IMR-90 (cell line): ENCODE data around the gene GGTLC2. TPM values are rescaled to one million over a fixed set of nuclear protein-coding genes. Genes with fewer than 3 reads are reported as not detected.

Source experiments
- ATAC-seq: fragments of 200-7000 bp; cut with Tn5 transposase; 2 replicates; pipeline ENCODE4 v1.9.1; 2020; ENCODE audit warnings: low read depth, mild to moderate bottlenecking, moderate library complexity
- BruUV-seq: library from RNA; stranded (reverse); fragments of 400-500 nt; replicated peaks from 2 replicates; lab custom pipeline; 2021; lab: Mats Ljungman, UMichigan
- CTCF ChIA-PET: fragments of 300-600 bp; formaldehyde crosslinking; extraction: SDS; loops from one replicate; lab custom pipeline; 2021; ENCODE audit warnings: antibody characterized with exemption; lab: Yijun Ruan, JAX
- POLR2A ChIA-PET: fragments of 300-600 bp; sonication (Branson Sonifier 250); formaldehyde crosslinking; loops from one replicate; lab custom pipeline; 2022; ENCODE audit warnings: antibody characterized with exemption; ENCODE audit not compliant: unreplicated experiment; lab: Charles Lee
- DNase-seq: peaks from one replicate; pipeline ENCODE4 v3.0.0; 2013
- H2AFZ ChIP-seq: replicated peaks from 2 replicates; pipeline ENCODE3; 2013; ENCODE audit warnings: low read length, mild to moderate bottlenecking; ENCODE audit not compliant: poor library complexity
- H2AK5ac ChIP-seq: 2 replicates; pipeline ENCODE4 v1.6.1; 2013; ENCODE audit warnings: low read depth, low read length, inconsistent platforms
- H2AK9ac ChIP-seq: replicated peaks from 2 replicates; pipeline ENCODE3; 2013; ENCODE audit warnings: mild to moderate bottlenecking, low read depth, low read length, moderate library complexity; ENCODE audit not compliant: poor library complexity
- H2BK120ac ChIP-seq: 2 replicates; pipeline ENCODE4 v1.6.1; 2013; ENCODE audit warnings: low read depth, low read length, inconsistent platforms
- H2BK15ac ChIP-seq: 3 replicates; pipeline ENCODE4 v1.6.1; 2013; ENCODE audit warnings: low read depth, low read length, inconsistent platforms
- H2BK20ac ChIP-seq: 2 replicates; pipeline ENCODE4 v1.6.1; 2013; ENCODE audit warnings: low read depth, mild to moderate bottlenecking, inconsistent platforms, low read length, moderate library complexity
- H2BK5ac ChIP-seq: 2 replicates; pipeline ENCODE4 v1.6.1; 2013; ENCODE audit warnings: mild to moderate bottlenecking, low read depth, low read length, inconsistent platforms; ENCODE audit not compliant: poor library complexity, severe bottlenecking
- H3K14ac ChIP-seq: replicated peaks from 2 replicates; pipeline ENCODE4 v1.6.1; 2013; ENCODE audit warnings: low read depth, low read length, inconsistent platforms
- H3K18ac ChIP-seq: 2 replicates; pipeline ENCODE4 v1.6.1; 2013; ENCODE audit warnings: low read depth, low read length, control low read depth
- H3K23ac ChIP-seq: 2 replicates; pipeline ENCODE4 v1.6.1; 2013; ENCODE audit warnings: low read depth, low read length, inconsistent platforms
- H3K27ac ChIP-seq: 2 replicates; pipeline ENCODE4 v1.5.1; 2013; ENCODE audit warnings: mild to moderate bottlenecking, control low read depth, low read length; ENCODE audit not compliant: insufficient read depth
- H3K27me3 ChIP-seq: 2 replicates; pipeline ENCODE4 v1.6.1; 2013; ENCODE audit warnings: low read length; ENCODE audit not compliant: control insufficient read depth, insufficient read depth
- H3K36me3 ChIP-seq: 2 replicates; pipeline ENCODE4 v1.6.1; 2013; ENCODE audit warnings: low read length, mixed read lengths; ENCODE audit not compliant: control insufficient read depth, insufficient read depth
- H3K4ac ChIP-seq: 2 replicates; pipeline ENCODE4 v1.6.1; 2013; ENCODE audit warnings: low read depth, low read length, inconsistent platforms
- H3K4me1 ChIP-seq: 2 replicates; pipeline ENCODE4 v1.6.1; 2013; ENCODE audit warnings: low read length, mixed read lengths; ENCODE audit not compliant: control insufficient read depth, insufficient read depth
- H3K4me2 ChIP-seq: 2 replicates; pipeline ENCODE4 v1.6.1; 2013; ENCODE audit warnings: low read depth, mild to moderate bottlenecking, control low read depth, low read length, moderate library complexity
- H3K4me3 ChIP-seq: 2 replicates; pipeline ENCODE4 v1.5.1; 2013; ENCODE audit warnings: low read depth, mild to moderate bottlenecking, control low read depth, low read length, moderate library complexity; ENCODE audit not compliant: insufficient read depth
- H3K56ac ChIP-seq: 2 replicates; pipeline ENCODE4 v1.6.1; 2013; ENCODE audit warnings: low read length, inconsistent platforms; ENCODE audit not compliant: insufficient read depth; ENCODE audit errors: extremely low read depth
- H3K79me1 ChIP-seq, 2 experiments: 2 replicates each; pipeline ENCODE4 v1.6.1; 2013; ENCODE audit warnings: low read length in 2 of 2, inconsistent platforms in 1 of 2, low read depth in 1 of 2
- H3K9ac ChIP-seq: 2 replicates; pipeline ENCODE4 v1.6.1; 2013; ENCODE audit warnings: low read depth, low read length, control low read depth
- H3K9me1 ChIP-seq: 2 replicates; pipeline ENCODE4 v1.6.1; 2013; ENCODE audit warnings: low read length, inconsistent platforms; ENCODE audit not compliant: insufficient read depth
- H3K9me3 ChIP-seq: 2 replicates; pipeline ENCODE4 v1.6.1; 2013; ENCODE audit warnings: low read length; ENCODE audit not compliant: control insufficient read depth, insufficient read depth
- H4K20me1 ChIP-seq: 2 replicates; pipeline ENCODE4 v1.6.1; 2013; ENCODE audit warnings: low read length, inconsistent platforms; ENCODE audit not compliant: insufficient read depth
- H4K5ac ChIP-seq: 2 replicates; pipeline ENCODE4 v1.6.1; 2013; ENCODE audit warnings: mild to moderate bottlenecking, low read depth, low read length, control low read depth
- H4K8ac ChIP-seq, 2 experiments: 2 replicates each; pipeline ENCODE4 v1.6.1; 2013; ENCODE audit warnings: low read depth in 2 of 2, low read length in 2 of 2, control low read depth in 1 of 2, inconsistent platforms in 1 of 2
- H4K91ac ChIP-seq: 2 replicates; pipeline ENCODE4 v1.6.1; 2013; ENCODE audit warnings: low read depth, low read length, inconsistent platforms; ENCODE audit not compliant: insufficient read depth
- BHLHE40 ChIP-seq: fragments of 150-350 bp; IDR thresholded peaks from 2 replicates; pipeline ENCODE4 v1.6.1; 2016; ENCODE audit warnings: mild to moderate bottlenecking, low read depth, low read length
- CTCF ChIP-seq: conservative IDR thresholded peaks from 2 replicates; pipeline ENCODE4 v1.5.1; 2012; ENCODE audit warnings: mild to moderate bottlenecking, low read depth, low read length, improper control_type of control experiment
- ELK1 ChIP-seq: fragments of 150-350 bp; IDR thresholded peaks from 2 replicates; pipeline ENCODE4 v1.6.1; 2016; ENCODE audit warnings: low read depth, mild to moderate bottlenecking, low read length, moderate library complexity, borderline replicate concordance
- MAZ ChIP-seq: IDR thresholded peaks from 2 replicates; pipeline ENCODE4 v1.6.1; 2012; ENCODE audit warnings: low read depth, mild to moderate bottlenecking, low read length, improper control_type of control experiment, moderate library complexity, borderline replicate concordance
- MXI1 ChIP-seq: IDR thresholded peaks from 2 replicates; pipeline ENCODE4 v1.6.1; 2012; ENCODE audit warnings: low read depth, mild to moderate bottlenecking, low read length, moderate library complexity, borderline replicate concordance
- RCOR1 ChIP-seq: IDR thresholded peaks from 2 replicates; pipeline ENCODE4 v1.6.1; 2012; ENCODE audit warnings: mild to moderate bottlenecking, low read length, improper control_type of control experiment; ENCODE audit not compliant: insufficient replicate concordance
- SMC3 ChIP-seq: fragments of 150-350 bp; IDR thresholded peaks from 2 replicates; pipeline ENCODE4 v1.6.1; 2016; ENCODE audit warnings: low read depth, mild to moderate bottlenecking, antibody characterized with exemption, low read length, moderate library complexity
- USF2 ChIP-seq: fragments of 150-350 bp; IDR thresholded peaks from 2 replicates; pipeline ENCODE4 v1.6.1; 2017; ENCODE audit warnings: mild to moderate bottlenecking, antibody characterized with exemption, low read length, low read depth
- WGBS, 2 experiments: methylation state at CpG; one replicate each; pipeline versions ENCODE4 v1.1.5 to v1.1.7; 2013; ENCODE audit warnings: missing lambda C conversion rate in 2 of 2; ENCODE audit not compliant: insufficient read length in 1 of 2; ENCODE audit errors: extremely low coverage in 2 of 2; 5-methylcytosine and 5-hydroxymethylcytosine counted together
- dilution Hi-C: fragments of 300-500 bp; cut with HindIII; formaldehyde crosslinking; loops from one replicate; pipeline ENCODE4 v1.14.3; 2018; ENCODE audit warnings: low sequenced_read_pairs; ENCODE audit not compliant: unreplicated experiment
- in situ Hi-C: fragments of 300-500 bp; cut with MboI; formaldehyde crosslinking; loops from 3 replicates; pipeline ENCODE4 v1.14.3; 2019; ENCODE audit warnings: low sequenced_read_pairs, inconsistent platforms, mixed read lengths
- intact Hi-C: fragments of 100-400 bp; cut with micrococcal nuclease; formaldehyde crosslinking; loops from 2 replicates; pipeline ENCODE4 v1.10.0; 2022
- polyA plus RNA-seq, 3 experiments: library from polyadenylated mRNA; depleted of rRNA; stranded (reverse); fragments of >200 nt; gene quantifications; 2 replicates each; pipeline ENCODE4 v1.2.3, GENCODE V29; 2012; ENCODE audit warnings: low replicate concordance in 1 of 3
- total RNA-seq: library from RNA; depleted of rRNA; stranded (reverse); fragments of >200 nt; gene quantifications from 2 replicates; pipeline ENCODE4 v1.2.3, GENCODE V29; 2012

The GGTLC2 gene
- total and polyA plus RNA-seq, 2 of the 4 experiments (the other 2 are of a cell fraction), result 0.09 TPM; not detected in 1

- no peak overlapping the region for H2AFZ ChIP-seq
- H3K9ac ChIP-seq, result no peak overlapping the region
- no peak for DNase-seq
- no peak overlapping the region for H2BK20ac ChIP-seq
- H2BK120ac ChIP-seq, result no peak overlapping the region
- H4K5ac ChIP-seq, result no peak overlapping the region
- dilution Hi-C loops (no loop called here), in situ Hi-C loops (no loop called here), intact Hi-C loops (loop anchor here (2.0 kb wide), 1 partner anchor 92 kb away; no protein-coding TSS in a partner anchor)
- no peak overlapping the region for H4K91ac ChIP-seq
- H3K4me2 ChIP-seq, result no peak overlapping the region
- no peak overlapping the region for H3K18ac ChIP-seq
- no peak overlapping the region for H2AK5ac ChIP-seq
- peaks cover 10% of the 10 kb centered on the region for H3K27me3 ChIP-seq
- H4K8ac ChIP-seq, result no peak overlapping the region
- CTCF ChIA-PET, result no interaction called here
- H3K36me3 ChIP-seq, result no peaks in the 10 kb centered on the region
- POLR2A ChIA-PET, result no interaction called here
- H2BK15ac ChIP-seq, result no peak overlapping the region
- no peak overlapping the region for H3K4me3 ChIP-seq
- no peak overlapping the region for H3K27ac ChIP-seq
- no peak overlapping the region for H3K14ac ChIP-seq
- no peak overlapping the region for H3K23ac ChIP-seq
- no peaks in the 10 kb centered on the region for H3K9me1 ChIP-seq
- no peak overlapping the region for H3K56ac ChIP-seq
- no peaks in the 10 kb centered on the region for H3K79me1 ChIP-seq
- WGBS, 2 experiments, result 60% methylated on average over 1 of the region's 5 CpGs; no CpG with 5 or more reads in 1 of the 2 experiments
- H3K9me3 ChIP-seq, result no peaks in the 10 kb centered on the region
- H2AK9ac ChIP-seq, result no peak overlapping the region
- no peaks in the 10 kb centered on the region for H3K4me1 ChIP-seq
- no peak overlapping the region for H3K4ac ChIP-seq
- no peaks in the 10 kb centered on the region for H4K20me1 ChIP-seq
- no peak for TF ChIP-seq USF2
- no peak for TF ChIP-seq SMC3
- TF ChIP-seq MAZ, result no peak
- no peak for TF ChIP-seq CTCF
- no peak for TF ChIP-seq RCOR1
- no peak for TF ChIP-seq ELK1
- TF ChIP-seq MXI1, result no peak
- TF ChIP-seq BHLHE40, result no peak
- BruUV-seq, result no TSS peak
- ATAC-seq, result no peak
- H2BK5ac ChIP-seq, result no peak overlapping the region
These were observed 49.2 kb upstream of the GGTLC2 start for GRCh38 chr22:22595001-22595835.
